Inferior parietal cortex (tissue), 1 donor: ENCODE results near the gene RAB11FIP4.

Experiments used
- DNase-seq: peaks from one replicate; pipeline ENCODE4 v3.0.0-alpha.2; 2016; ENCODE audit errors: extremely low spot score

Gene RAB11FIP4

GRCh38 chr17:31568121-31568520 lies 176.6 kb downstream of the RAB11FIP4 start:
- DNase-seq = no peak

- DNase-seq = no peak
Measured at GRCh38 chr17:31568539-31568938, 177.1 kb downstream of the RAB11FIP4 start.

GRCh38 chr17:31570231-31570630 lies 178.8 kb downstream of the RAB11FIP4 start:
- no peak for DNase-seq

GRCh38 chr17:31570951-31571892 lies 179.7 kb downstream of the RAB11FIP4 start:
- DNase-seq = no peak

GRCh38 chr17:31572341-31572740 lies 180.9 kb downstream of the RAB11FIP4 start:
- DNase-seq = no peak

GRCh38 chr17:31573047-31573446 lies 181.6 kb downstream of the RAB11FIP4 start:
- no peak for DNase-seq

- DNase-seq = no peak
Measured at GRCh38 chr17:31573861-31574260, 182.4 kb downstream of the RAB11FIP4 start.

GRCh38 chr17:31574458-31574857 lies 183.0 kb downstream of the RAB11FIP4 start:
- no peak for DNase-seq

- no peak for DNase-seq
Measured at GRCh38 chr17:31575043-31575442, 183.6 kb downstream of the RAB11FIP4 start.

- DNase-seq = no peak
Measured at GRCh38 chr17:31579265-31579664, 187.8 kb downstream of the RAB11FIP4 start.

- no peak for DNase-seq
Measured at GRCh38 chr17:31580316-31580705, 188.8 kb downstream of the RAB11FIP4 start.

- DNase-seq = no peak
Measured at GRCh38 chr17:31580706-31581490, 189.4 kb downstream of the RAB11FIP4 start.

GRCh38 chr17:31581491-31581890 lies 190.0 kb downstream of the RAB11FIP4 start:
- DNase-seq = no peak

GRCh38 chr17:31582151-31582907 lies 190.9 kb downstream of the RAB11FIP4 start:
- no peak for DNase-seq

GRCh38 chr17:31583772-31584356 lies 192.4 kb downstream of the RAB11FIP4 start:
- DNase-seq = no peak

GRCh38 chr17:31584438-31585279 lies 193.2 kb downstream of the RAB11FIP4 start:
- DNase-seq = no peak

- no peak for DNase-seq
Measured at GRCh38 chr17:31585280-31585630, 193.8 kb downstream of the RAB11FIP4 start.

GRCh38 chr17:31586946-31587345 lies 195.5 kb downstream of the RAB11FIP4 start:
- no peak for DNase-seq

- DNase-seq = no peak
Measured at GRCh38 chr17:31587462-31587861, 196.0 kb downstream of the RAB11FIP4 start.
